ENCODE results near the gene GPR155. TPM values are rescaled to one million over a fixed set of nuclear protein-coding genes. Genes with fewer than 3 reads are reported as not detected.

Gene GPR155
- total and polyA plus RNA-seq, 2 of the 4 experiments (the other 2 are of a cell fraction): 2.3 to 3.4 TPM

DNA sequence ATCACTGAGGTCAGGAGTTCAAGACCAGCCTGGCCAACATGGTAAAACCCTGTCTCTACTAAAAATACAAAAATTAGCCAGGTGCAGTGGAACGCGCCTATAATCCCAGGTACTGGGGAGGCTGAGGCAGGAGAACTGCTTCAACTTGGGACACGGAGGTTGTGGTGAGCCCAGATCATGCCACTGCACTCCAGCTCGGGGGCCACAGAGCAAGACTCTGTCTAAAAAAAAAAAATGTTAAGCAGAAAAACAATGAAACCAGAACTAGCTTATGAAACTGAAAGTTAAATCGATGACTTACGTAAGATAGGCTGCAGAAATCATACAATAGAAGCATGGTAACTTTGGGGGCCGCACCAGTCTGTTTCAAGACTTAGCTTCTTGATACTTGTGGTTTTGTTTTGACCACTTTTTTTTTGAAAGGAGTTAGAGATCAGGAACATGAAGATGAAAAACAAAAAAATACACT is 6.2 kb upstream of the GPR155 start:
- 94% methylated on average over 4 of the region's 7 CpGs; no CpG with 5 or more reads in 1 of the 2 experiments for WGBS, 2 experiments (ENCODE audit: extremely low coverage in 2 of 2, insufficient read length in 1 of 2)
- no peak for DNase-seq

More for the DNA sequence above, 6.2 kb upstream of the GPR155 start:
- H3K27ac ChIP-seq (ENCODE audit: insufficient read depth, low read length): no peak overlapping the region
- ATAC-seq (ENCODE audit: low read depth): no peak
- no peak overlapping the region for H4K5ac ChIP-seq (ENCODE audit: low read depth, low read length)
- H3K56ac ChIP-seq (ENCODE audit: extremely low read depth, insufficient read depth, low read length): no peak overlapping the region
- no peak overlapping the region for H3K4ac ChIP-seq (ENCODE audit: low read depth, low read length)
- H3K18ac ChIP-seq (ENCODE audit: low read depth, low read length): no peak overlapping the region
- H2AK9ac ChIP-seq (replicated peaks; ENCODE audit: low read depth, low read length, poor library complexity): no peak overlapping the region
- H2BK20ac ChIP-seq (ENCODE audit: low read depth, low read length): no peak overlapping the region
- no peak overlapping the region for H2AK5ac ChIP-seq (ENCODE audit: low read depth, low read length)
- no peak overlapping the region for H3K23ac ChIP-seq (ENCODE audit: low read depth, low read length)
- H3K9ac ChIP-seq (ENCODE audit: low read depth, low read length): no peak overlapping the region
- TF ChIP-seq RCOR1 (IDR thresholded peaks at IDR 0.05; ENCODE audit: insufficient replicate concordance, low read length) (no peak), NFE2L2 (IDR thresholded peaks at IDR 0.05; ENCODE audit: low read depth, low read length) (no peak), RFX5 (IDR thresholded peaks at IDR 0.05; ENCODE audit: low read depth, low read length) (no peak), USF2 (IDR thresholded peaks at IDR 0.05; ENCODE audit: low read depth, low read length) (no peak), ELK1 (IDR thresholded peaks at IDR 0.05; ENCODE audit: borderline replicate concordance, low read depth, low read length) (no peak), FOS (IDR thresholded peaks at IDR 0.05; ENCODE audit: low read depth, low read length) (no peak), CTCF (conservative IDR thresholded peaks at IDR 0.05; ENCODE audit: low read depth, low read length) (no peak), SMC3 (IDR thresholded peaks at IDR 0.05; ENCODE audit: low read depth, low read length) (no peak), MAZ (IDR thresholded peaks at IDR 0.05; ENCODE audit: borderline replicate concordance, low read depth, low read length) (no peak), RAD21 (IDR thresholded peaks at IDR 0.05; ENCODE audit: low read length) (no peak), BHLHE40 (IDR thresholded peaks at IDR 0.05; ENCODE audit: low read depth, low read length) (no peak), MXI1 (IDR thresholded peaks at IDR 0.05; ENCODE audit: borderline replicate concordance, low read depth, low read length) (no peak), CEBPB (IDR thresholded peaks at IDR 0.05; ENCODE audit: low read depth, low read length) (no peak), MAFK (IDR thresholded peaks at IDR 0.05; ENCODE audit: low read depth, low read length) (no peak), CHD1 (IDR thresholded peaks at IDR 0.05; ENCODE audit: low read depth, low read length) (no peak)
- H4K20me1 ChIP-seq (ENCODE audit: insufficient read depth, low read length): no peaks in the 10 kb centered on the region
- no peak overlapping the region for H3K4me3 ChIP-seq (ENCODE audit: insufficient read depth, low read depth, low read length)
- ChIA-PET CTCF (no interaction called here), POLR2A (ENCODE audit: unreplicated experiment) (no interaction called here)
- H2BK15ac ChIP-seq (ENCODE audit: low read depth, low read length): no peak overlapping the region
- H3K36me3 ChIP-seq (ENCODE audit: control insufficient read depth, insufficient read depth, low read length): no peaks in the 10 kb centered on the region
- no peak overlapping the region for H4K91ac ChIP-seq (ENCODE audit: insufficient read depth, low read depth, low read length)
- H4K8ac ChIP-seq (ENCODE audit: low read depth in 2 of 2, low read length in 2 of 2): no peak overlapping the region
- no peak overlapping the region for H3K4me2 ChIP-seq (ENCODE audit: low read depth, low read length)
- in situ Hi-C loops (cut with MboI; ENCODE audit: low sequenced_read_pairs) (no loop called here), intact Hi-C loops (cut with micrococcal nuclease) (no loop called here), dilution Hi-C loops (cut with HindIII; ENCODE audit: low sequenced_read_pairs, unreplicated experiment) (no loop called here)
- no peaks in the 10 kb centered on the region for H3K9me3 ChIP-seq (ENCODE audit: control insufficient read depth, insufficient read depth, low read length)
- H3K14ac ChIP-seq (replicated peaks; ENCODE audit: low read depth, low read length): no peak overlapping the region
- H3K79me1 ChIP-seq (ENCODE audit: low read depth in 1 of 2, low read length in 2 of 2): no peaks in the 10 kb centered on the region
- no peak overlapping the region for H2BK5ac ChIP-seq (ENCODE audit: low read depth, low read length, poor library complexity, severe bottlenecking)
- no TSS peak for BruUV-seq (replicated peaks)
- H3K4me1 ChIP-seq (ENCODE audit: control insufficient read depth, insufficient read depth, low read length): no peaks in the 10 kb centered on the region
- no peaks in the 10 kb centered on the region for H3K9me1 ChIP-seq (ENCODE audit: insufficient read depth, low read length)
- no peak overlapping the region for H2AFZ ChIP-seq (replicated peaks; ENCODE audit: low read length, poor library complexity)
- no peak overlapping the region for H2BK120ac ChIP-seq (ENCODE audit: low read depth, low read length)
- H3K27me3 ChIP-seq (ENCODE audit: control insufficient read depth, insufficient read depth, low read length): peaks cover 3% of the 10 kb centered on the region; the same call in 1 of the 2 replicates

Data from IMR-90 (cell line).